Measurements from ENCODE around the gene CCL1. TPM values are rescaled to one million over a fixed set of nuclear protein-coding genes. Genes with fewer than 3 reads are reported as not detected.

CCL1 gene
- total and polyA plus RNA-seq, 9 of the 15 experiments (the other 6 are each of a cell fraction or from before 2014, with no cell fraction given) = 0.45 TPM; not detected in 8

DNA sequence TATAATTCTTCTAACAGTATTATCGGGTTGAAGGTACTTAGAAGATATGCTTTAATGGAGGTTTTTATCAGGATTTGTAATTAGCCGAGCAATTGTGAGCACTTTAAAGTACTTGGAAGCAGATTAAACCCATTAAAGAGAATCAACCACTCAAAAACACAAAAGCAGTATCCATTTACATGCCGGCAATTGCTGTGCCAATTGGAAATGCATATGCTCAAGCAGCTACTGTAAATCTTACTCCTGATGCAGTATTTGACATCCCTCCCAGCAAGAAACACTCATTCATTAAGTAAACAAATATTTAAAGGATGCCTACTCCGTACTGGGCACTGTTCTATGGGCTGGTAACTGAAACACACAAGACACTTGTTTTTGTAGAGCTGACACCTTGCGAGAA lies 11.4 kb upstream of the CCL1 start:
- Histone ChIP-seq H2AFZ (ENCODE audit: low read depth, low read length) (no peak overlapping the region), H3K4me2 (ENCODE audit: insufficient read depth, low read length) (no peak overlapping the region), H3K9me3 (replicated peaks; ENCODE audit: control insufficient read depth, insufficient read depth, low read depth, low read length) (no peaks in the 10 kb centered on the region), H3K4me3 (no peak overlapping the region), H3K36me3 (ENCODE audit: control insufficient read depth, insufficient read depth, low read length) (no peaks in the 10 kb centered on the region), H3K4me1 (replicated peaks in 1 of 2; ENCODE audit: control insufficient read depth in 2 of 2, insufficient read depth in 2 of 2, low read length in 2 of 2) (peaks cover 0 to 10% of the 10 kb centered on the region in 2 experiments; a peak in 3 of 5 replicates), H3K9me1 (ENCODE audit: control insufficient read depth, insufficient read depth, low read length) (no peaks in the 10 kb centered on the region), H3K27ac (ENCODE audit: extremely low read depth, low read depth, low read length) (no peak overlapping the region), H4K20me1 (replicated peaks; ENCODE audit: control insufficient read depth, insufficient read depth, low read length) (no peaks in the 10 kb centered on the region), H3K27me3 (ENCODE audit: control insufficient read depth in 2 of 2, insufficient read depth in 2 of 2, low read length in 2 of 2) (no peaks in the 10 kb centered on the region), H3K9ac (ENCODE audit: insufficient read depth in 1 of 2, low read depth in 2 of 2, low read length in 2 of 2) (no peak overlapping the region), H3K79me2 (ENCODE audit: control insufficient read depth, insufficient read depth, low read length) (no peaks in the 10 kb centered on the region)
- in situ Hi-C loops (cut with MboI) (no loop called here), intact Hi-C loops (cut with micrococcal nuclease) (no loop called here)
- ATAC-seq (no peak), DNase-seq (ENCODE audit: extremely low read depth in 1 of 4, low spot score in 3 of 4) (no peak), FAIRE-seq (no peak)
- CTCF ChIA-PET (ENCODE audit: low intra/inter-chr PET ratio) = no interaction called here
- POLR2A ChIA-PET = no interaction called here
- BruUV-seq (replicated peaks) = no TSS peak
- TF ChIP-seq, protein P1, sequence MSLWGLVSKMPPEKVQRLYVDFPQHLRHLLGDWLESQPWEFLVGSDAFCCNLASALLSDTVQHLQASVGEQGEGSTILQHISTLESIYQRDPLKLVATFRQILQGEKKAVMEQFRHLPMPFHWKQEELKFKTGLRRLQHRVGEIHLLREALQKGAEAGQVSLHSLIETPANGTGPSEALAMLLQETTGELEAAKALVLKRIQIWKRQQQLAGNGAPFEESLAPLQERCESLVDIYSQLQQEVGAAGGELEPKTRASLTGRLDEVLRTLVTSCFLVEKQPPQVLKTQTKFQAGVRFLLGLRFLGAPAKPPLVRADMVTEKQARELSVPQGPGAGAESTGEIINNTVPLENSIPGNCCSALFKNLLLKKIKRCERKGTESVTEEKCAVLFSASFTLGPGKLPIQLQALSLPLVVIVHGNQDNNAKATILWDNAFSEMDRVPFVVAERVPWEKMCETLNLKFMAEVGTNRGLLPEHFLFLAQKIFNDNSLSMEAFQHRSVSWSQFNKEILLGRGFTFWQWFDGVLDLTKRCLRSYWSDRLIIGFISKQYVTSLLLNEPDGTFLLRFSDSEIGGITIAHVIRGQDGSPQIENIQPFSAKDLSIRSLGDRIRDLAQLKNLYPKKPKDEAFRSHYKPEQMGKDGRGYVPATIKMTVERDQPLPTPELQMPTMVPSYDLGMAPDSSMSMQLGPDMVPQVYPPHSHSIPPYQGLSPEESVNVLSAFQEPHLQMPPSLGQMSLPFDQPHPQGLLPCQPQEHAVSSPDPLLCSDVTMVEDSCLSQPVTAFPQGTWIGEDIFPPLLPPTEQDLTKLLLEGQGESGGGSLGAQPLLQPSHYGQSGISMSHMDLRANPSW (CRISPR knock-in tag; IDR thresholded peaks at IDR 0.05) = no peak
- TF ChIP-seq MBD1 (CRISPR knock-in tag; IDR thresholded peaks at IDR 0.05) (no peak), RBFOX2 (IDR thresholded peaks at IDR 0.05; ENCODE audit: low read depth, low read length) (no peak), ZNF175 (CRISPR knock-in tag; IDR thresholded peaks at IDR 0.05; ENCODE audit: low read depth) (no peak), CHD1 (IDR thresholded peaks at IDR 0.05; ENCODE audit: low read length) (no peak), SMAD1 (IDR thresholded peaks at IDR 0.05; ENCODE audit: low read depth, low read length, partially characterized antibody) (no peak), SIX5 (IDR thresholded peaks at IDR 0.05; ENCODE audit: borderline replicate concordance in 1 of 2, insufficient read depth in 1 of 2, low read depth in 1 of 2, low read length in 2 of 2) (no peak), ZBTB26 (CRISPR knock-in tag; IDR thresholded peaks at IDR 0.05) (no peak), RBM39 (optimal IDR thresholded peaks at IDR 0.05; ENCODE audit: low read depth, low read length) (no peak)
- TF ChIP-seq, protein P2, sequence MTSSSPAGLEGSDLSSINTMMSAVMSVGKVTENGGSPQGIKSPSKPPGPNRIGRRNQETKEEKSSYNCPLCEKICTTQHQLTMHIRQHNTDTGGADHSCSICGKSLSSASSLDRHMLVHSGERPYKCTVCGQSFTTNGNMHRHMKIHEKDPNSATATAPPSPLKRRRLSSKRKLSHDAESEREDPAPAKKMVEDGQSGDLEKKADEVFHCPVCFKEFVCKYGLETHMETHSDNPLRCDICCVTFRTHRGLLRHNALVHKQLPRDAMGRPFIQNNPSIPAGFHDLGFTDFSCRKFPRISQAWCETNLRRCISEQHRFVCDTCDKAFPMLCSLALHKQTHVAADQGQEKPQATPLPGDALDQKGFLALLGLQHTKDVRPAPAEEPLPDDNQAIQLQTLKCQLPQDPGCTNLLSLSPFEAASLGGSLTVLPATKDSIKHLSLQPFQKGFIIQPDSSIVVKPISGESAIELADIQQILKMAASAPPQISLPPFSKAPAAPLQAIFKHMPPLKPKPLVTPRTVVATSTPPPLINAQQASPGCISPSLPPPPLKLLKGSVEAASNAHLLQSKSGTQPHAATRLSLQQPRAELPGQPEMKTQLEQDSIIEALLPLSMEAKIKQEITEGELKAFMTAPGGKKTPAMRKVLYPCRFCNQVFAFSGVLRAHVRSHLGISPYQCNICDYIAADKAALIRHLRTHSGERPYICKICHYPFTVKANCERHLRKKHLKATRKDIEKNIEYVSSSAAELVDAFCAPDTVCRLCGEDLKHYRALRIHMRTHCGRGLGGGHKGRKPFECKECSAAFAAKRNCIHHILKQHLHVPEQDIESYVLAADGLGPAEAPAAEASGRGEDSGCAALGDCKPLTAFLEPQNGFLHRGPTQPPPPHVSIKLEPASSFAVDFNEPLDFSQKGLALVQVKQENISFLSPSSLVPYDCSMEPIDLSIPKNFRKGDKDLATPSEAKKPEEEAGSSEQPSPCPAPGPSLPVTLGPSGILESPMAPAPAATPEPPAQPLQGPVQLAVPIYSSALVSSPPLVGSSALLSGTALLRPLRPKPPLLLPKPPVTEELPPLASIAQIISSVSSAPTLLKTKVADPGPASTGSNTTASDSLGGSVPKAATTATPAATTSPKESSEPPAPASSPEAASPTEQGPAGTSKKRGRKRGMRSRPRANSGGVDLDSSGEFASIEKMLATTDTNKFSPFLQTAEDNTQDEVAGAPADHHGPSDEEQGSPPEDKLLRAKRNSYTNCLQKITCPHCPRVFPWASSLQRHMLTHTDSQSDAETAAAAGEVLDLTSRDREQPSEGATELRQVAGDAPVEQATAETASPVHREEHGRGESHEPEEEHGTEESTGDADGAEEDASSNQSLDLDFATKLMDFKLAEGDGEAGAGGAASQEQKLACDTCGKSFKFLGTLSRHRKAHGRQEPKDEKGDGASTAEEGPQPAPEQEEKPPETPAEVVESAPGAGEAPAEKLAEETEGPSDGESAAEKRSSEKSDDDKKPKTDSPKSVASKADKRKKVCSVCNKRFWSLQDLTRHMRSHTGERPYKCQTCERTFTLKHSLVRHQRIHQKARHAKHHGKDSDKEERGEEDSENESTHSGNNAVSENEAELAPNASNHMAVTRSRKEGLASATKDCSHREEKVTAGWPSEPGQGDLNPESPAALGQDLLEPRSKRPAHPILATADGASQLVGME (CRISPR knock-in tag; IDR thresholded peaks at IDR 0.05) = no peak
- WGBS (ENCODE audit: insufficient coverage, low coverage, missing lambda C conversion rate) = 35% methylated on average over 5 of the region's 5 CpGs

All from K562 (cell line).